CD4-positive, alpha-beta T cell treated with Interleukin-17A for 1 hour (primary cell): ENCODE data around the gene CDC14C.

ENCODE experiments used
- DNase-seq: peaks from one replicate; pipeline ENCODE4 v3.0.0-alpha.2; 2020

CDC14C gene

DNA sequence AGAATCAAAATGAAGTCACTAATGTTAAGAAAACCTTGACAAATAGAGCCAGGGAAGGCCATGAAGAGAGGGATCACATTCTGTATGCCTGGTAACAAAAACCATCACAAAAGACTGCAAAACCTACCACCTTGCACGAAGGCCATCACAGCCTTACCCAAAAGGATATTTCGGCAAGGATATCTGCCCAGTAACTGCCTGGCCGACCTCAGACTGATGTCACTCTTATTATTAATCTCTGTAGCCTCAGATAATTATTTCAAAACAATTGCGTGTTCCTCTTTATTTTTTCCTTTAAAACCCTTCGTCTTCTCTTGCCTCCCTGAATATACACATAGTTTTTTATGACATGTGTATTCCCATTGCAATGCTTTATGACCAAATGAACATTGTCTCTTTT lies 52.5 kb downstream of the CDC14C start:
- DNase-seq, result no peak
